ENCODE data around the gene NECTIN2.

The NECTIN2 gene

DNA sequence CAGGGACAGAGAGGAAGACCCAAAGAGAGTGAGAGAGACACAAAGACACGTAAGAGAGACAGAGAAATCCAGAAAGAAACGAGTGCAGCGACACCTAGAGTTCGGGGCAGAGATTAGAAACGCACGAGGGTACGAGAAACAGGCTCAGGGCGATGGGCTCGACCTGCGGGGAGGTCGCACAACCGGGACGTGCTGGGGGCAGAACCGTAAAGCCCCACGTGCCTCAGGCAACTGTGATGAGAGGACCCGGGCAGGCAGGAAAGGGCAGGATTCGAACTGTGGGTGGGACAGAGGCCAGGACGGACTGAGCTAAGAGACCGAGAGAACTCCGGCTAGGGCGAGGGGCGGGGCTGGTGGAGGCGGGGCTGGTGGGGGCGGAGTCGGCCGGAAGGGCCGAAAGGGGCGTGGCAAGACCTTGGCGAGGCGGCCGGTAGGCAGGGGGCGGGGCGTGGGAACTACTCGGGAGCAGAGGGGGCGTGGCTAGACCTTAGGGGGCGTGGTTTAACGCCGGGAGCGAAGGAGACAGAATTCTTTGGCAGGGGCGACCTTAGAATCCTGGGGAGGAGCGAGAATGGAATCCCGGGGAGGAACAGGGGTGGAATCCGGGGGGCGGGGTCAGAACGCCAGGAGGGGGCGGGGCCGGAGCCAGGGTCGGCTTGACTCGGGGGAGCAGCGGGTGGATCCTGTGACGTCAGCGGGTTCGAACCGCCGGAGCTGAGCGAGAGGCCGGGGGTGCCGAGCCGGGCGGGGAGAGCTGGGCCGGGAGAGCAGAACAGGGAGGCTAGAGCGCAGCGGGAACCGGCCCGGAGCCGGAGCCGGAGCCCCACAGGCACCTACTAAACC lies at the start of gene NECTIN2:
Gene NECTIN2 (plus strand): TSS at position 686 of the 843 bp plus-strand sequence. CDS start 229 bp downstream, outside the sequence.
- peak; percentile 100 for DNase-seq (ENCODE audit: low spot score)

- no peak for DNase-seq (ENCODE audit: low spot score)
These were observed 49.4 kb upstream of the NECTIN2 start for GRCh38 chr19:44796701-44797115.

DNA sequence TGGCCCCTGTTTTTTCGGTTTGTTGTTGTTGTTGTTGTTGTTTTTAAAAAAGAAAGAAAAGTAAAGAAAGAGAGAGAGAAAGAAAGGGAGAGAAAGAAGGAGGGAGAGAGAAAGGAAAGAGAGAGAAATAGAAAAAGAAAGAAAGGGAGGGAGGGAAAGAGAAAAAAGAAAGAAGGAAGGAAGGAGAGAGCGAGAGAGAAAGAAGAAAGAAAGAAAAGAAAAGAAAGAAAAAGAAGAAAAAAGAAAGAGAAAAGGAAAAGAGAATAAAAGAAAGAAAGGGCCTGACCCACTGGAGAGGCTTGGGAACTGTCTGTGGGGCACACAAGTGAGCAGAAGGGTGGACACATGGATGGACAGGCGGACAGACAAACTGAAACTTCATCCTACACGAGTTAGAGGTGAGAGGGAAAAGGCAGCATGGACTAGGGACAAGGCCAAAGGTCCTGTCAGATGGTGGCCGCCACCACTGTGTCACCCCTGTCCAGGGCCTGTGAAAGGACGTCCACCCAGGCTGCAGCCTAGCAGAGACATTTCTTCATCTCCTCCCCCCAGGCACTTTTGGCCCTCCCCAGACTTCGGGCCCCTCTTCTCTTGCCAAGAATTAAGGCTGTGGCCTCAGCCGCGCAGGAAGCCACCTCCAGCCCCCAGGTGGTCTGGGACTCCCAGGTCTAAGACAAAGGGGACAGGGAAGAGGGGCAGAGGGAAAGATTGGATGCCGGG lies 46.3 kb upstream of the NECTIN2 start:
- no peak for DNase-seq (ENCODE audit: low spot score)

DNA sequence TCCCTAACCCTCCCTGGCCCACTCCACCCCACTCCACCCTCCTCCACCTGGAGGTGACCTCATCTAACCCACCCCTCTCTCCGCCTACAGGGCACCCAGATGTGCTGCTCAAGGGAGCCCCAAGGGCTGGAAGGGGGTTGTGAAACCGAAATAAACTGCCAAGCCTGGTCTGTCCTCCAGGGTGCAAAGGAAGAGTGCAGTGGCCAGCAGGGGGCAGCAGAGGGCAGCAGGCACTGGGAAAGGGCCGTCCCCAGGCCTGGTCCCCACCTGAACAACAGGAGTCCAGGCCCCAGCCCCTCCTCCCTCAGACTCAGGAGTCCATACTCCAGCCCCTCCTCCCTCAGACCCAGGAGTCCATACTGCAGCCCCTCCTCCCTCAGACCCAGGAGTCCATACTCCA lies 45.6 kb upstream of the NECTIN2 start:
- peak; percentile 92 for DNase-seq (ENCODE audit: low spot score)

DNA sequence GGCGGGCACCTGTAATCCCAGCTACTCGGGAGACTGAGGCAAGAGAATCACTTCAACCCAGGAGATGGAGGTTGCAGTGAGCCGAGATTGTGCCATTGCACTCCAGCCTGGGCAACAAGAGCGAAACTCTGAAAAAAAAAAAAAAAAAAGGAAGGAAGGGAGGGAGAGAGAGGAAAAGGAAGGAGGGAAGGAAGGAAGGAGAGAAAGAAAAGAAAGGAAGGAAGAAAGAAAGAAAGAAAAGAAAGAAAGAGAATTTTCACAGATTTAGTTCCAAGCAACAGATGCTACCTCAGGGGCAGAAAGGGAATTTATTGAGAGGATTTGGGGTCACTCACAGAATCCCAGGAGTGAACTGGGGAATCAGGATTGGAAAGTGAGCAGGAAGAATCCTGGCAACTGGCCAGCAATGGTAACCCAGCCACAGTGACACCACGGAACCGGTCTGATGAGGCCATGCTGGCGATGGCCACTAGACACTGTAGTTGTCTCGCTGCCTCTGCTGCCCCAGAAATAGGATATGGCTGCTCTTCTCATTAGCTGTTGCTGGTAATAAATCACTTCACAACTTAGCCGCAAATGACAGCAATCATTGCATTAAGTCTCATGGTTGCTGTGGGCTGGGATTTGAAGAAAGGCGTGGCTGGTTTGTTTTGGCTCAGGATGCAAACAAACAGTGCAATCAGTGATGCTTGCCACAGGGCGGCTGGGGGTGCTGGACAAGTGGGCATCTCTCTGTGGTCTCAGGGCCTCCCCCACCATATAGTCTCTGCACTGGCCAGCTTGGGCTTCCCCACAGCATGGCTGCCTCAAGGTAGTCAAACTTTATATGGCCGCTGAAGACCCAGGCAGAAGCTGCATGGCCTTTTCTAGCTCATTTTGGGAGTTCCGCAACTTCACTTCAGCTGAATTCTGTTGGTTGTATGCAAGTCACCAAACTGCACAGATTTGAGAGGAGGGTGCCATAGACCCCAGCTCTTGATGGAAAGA lies 42.4 kb upstream of the NECTIN2 start:
- DNase-seq (ENCODE audit: low spot score): no peak

- no peak for DNase-seq (ENCODE audit: low spot score)
These were observed 39.8 kb upstream of the NECTIN2 start for GRCh38 chr19:44806291-44806690.

GRCh38 chr19:44807162-44807561 lies 38.9 kb upstream of the NECTIN2 start:
- no peak for DNase-seq (ENCODE audit: low spot score)

GRCh38 chr19:44807652-44808462 lies 38.2 kb upstream of the NECTIN2 start:
- peak; percentile 71 for DNase-seq (ENCODE audit: low spot score)

DNA sequence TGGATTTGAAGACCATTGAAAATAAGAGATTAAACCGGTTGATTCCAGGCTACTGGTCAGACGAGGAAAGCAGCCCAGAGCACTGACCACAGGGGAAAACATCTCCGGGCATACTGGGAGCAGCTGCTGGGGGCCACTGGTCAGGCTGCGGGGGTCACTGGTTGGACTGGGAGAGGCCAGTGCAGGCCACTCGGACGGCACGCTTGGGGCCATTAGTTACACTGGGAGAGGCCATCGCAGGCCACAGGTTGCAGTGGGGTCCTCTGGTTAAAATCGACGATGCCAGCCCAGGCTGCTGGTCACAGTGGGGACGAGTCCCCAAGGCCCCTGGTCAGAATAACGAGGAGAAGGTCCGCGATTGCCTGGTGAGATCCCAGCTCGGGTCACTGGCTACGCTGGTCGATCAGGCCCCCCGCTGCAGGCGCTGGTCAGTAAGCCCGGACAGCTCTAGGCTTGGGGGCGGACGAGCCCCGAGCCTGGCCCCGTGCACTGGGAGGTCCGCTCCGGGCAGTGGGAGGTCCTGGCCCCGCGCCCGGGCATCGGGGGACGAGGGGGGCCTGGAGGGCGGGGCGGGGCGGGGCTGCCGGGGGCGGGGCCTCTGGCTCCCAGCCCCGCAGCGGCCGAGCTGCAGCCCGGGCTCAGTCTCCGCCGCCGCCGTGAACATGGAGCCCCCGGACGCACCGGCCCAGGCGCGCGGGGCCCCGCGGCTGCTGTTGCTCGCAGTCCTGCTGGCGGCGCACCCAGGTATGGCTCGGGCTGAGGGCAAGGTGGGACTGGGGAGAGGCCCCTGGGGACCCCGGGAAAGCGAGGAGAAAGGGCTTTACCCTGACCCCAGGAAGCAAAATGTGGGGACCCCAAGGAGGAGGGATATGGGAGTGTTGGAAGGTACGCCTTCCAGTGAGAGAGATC lies 37.4 kb upstream of the NECTIN2 start, which contains the start of gene BCAM:
Gene BCAM (plus strand): TSS at position 641 of the 909 bp plus-strand sequence. CDS start 22 bp downstream, at position 663.
- peak; percentile 93 for DNase-seq (ENCODE audit: low spot score)

- no peak for DNase-seq (ENCODE audit: low spot score)
These were observed 36.4 kb upstream of the NECTIN2 start for GRCh38 chr19:44809577-44810233.

DNA sequence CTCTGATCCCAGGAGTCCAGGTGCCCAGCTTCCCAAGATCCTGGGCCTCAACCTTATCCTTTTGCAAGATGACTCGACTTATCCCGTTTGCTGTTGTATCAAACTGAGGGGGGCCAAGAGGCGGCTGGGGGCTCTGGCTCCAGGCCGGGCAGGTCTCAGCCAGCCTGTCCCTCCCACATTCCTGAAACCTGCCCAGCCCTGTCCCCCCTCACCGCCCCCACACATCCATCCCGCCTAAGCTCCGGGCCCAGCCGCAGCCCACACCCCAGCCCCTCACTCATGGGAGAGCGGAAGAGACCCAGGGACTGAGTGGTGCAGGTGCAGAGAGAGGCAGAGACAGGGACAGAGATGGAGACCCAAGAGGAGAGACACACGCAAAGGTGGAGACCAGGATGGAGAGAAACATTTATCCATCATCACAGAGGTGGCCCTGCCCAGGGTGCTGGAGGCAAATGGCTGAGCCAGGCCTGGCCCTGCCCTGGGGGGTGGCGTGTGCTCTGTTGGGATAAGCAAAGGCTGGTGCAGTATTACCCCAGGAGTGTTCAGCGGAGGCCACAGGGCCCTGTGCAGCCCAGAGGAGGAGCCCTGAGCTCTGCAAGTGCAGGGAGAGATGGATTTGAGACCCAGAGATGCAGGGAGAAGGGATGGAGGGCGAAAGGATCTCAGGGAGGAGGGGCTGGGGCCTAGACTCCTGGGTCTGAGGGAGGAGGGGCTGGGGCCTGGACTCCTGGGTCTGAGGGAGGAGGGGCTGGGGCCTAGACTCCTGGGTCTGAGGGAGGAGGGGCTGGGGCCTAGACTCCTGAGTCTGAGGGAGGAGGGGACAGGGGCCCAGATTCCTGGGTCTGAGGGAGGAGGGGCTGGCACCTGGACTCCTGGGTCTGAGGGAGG lies 35.6 kb upstream of the NECTIN2 start:
- DNase-seq (ENCODE audit: low spot score): no peak

DNA sequence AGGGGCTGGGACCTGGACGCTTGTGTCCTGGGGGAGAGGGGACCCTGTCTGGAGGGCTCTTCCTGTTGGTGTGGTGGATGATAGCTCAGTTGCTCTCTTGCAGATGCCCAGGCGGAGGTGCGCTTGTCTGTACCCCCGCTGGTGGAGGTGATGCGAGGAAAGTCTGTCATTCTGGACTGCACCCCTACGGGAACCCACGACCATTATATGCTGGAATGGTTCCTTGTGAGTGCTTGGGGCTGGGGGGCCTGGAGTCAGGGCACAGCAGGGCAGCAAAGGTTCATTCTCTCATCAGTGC lies 35.0 kb upstream of the NECTIN2 start:
- DNase-seq (ENCODE audit: low spot score): no peak

DNA sequence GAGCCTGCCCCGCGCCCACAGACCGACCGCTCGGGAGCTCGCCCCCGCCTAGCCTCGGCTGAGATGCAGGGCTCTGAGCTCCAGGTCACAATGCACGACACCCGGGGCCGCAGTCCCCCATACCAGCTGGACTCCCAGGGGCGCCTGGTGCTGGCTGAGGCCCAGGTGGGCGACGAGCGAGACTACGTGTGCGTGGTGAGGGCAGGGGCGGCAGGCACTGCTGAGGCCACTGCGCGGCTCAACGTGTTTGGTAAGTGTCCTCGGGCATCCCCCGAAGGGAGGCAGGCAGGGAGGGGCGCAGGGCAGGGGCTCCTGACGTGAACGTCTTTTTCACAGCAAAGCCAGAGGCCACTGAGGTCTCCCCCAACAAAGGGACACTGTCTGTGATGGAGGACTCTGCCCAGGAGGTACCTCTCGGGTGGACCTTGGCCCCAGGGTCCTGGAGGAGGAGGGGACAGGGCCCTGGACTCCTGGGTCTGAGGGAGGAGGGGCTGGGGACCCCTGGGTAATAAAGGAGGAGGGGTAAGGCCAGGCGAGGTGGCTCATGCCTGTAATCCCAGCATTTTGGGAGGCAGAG lies 33.9 kb upstream of the NECTIN2 start:
- no peak for DNase-seq (ENCODE audit: low spot score)

DNA sequence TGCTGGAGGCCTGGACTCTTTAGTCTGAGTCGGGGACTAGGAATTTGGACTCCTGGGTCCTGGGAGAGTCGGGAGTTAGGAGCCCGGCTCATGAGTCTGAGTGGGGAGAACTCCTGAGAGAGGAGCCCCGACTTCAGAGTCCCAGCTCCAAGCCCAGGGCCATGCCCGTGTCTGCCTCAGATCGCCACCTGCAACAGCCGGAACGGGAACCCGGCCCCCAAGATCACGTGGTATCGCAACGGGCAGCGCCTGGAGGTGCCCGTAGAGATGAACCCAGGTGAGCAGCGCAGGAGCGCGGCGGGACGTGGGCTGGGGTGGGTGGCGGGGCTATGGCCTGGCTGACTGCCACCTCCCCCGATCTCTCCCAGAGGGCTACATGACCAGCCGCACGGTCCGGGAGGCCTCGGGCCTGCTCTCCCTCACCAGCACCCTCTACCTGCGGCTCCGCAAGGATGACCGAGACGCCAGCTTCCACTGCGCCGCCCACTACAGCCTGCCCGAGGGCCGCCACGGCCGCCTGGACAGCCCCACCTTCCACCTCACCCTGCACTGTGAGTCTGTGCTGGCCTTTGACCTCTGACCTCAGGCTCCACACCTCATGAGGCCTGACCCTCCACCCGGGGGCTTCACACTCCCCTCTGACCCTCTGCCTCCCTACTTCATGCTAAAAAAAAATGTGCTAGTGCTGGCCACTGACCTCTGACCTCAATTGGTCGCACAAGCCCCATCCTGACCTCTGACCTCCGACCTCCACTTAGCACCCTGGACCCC lies 32.8 kb upstream of the NECTIN2 start:
- no peak for DNase-seq (ENCODE audit: low spot score)

GRCh38 chr19:44813841-44814470 lies 32.1 kb upstream of the NECTIN2 start:
- no peak for DNase-seq (ENCODE audit: low spot score)

DNA sequence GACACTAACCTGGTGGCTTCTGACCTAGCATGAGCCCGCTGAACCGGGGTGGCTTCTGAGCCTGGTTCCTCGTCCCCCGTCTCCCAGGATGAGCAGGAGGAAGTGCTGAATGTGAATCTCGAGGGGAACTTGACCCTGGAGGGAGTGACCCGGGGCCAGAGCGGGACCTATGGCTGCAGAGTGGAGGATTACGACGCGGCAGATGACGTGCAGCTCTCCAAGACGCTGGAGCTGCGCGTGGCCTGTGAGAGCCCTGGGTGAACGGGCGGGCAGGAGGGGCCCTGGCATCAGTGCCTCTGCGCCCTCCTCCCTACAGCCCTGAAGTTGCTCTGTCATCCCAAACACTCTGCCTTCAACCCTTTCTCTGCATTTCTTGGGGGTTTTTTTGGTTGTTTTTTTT lies 31.6 kb upstream of the NECTIN2 start:
- DNase-seq (ENCODE audit: low spot score): no peak

DNA sequence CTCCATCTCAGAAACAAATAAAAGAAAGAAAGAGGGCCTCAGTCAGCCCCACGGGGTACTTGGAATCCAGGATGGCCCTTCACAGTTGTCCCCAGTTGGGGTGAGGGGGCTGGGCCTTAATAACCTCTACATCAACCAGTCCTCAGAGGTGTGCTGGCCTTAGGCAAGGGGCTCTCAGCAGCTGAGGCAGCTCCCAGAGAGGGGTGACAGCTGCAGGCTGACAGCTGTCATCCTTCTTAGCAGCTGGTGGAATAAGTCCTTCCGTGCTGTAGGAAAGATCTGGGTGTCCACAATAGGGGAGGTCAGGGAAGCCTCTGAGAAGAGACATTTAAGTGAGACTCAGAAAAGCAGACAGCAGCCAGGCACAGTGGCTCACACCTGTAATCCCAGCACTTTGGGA lies 29.8 kb upstream of the NECTIN2 start:
- no peak for DNase-seq (ENCODE audit: low spot score)
